HepG2 (cell line): ENCODE results near the gene SLFN12L. TPM values are rescaled to one million over a fixed set of nuclear protein-coding genes. Genes with fewer than 3 reads are reported as not detected.

Source experiments
- ATAC-seq: fragments of 200-7000 bp; cut with Tn5 transposase; 3 replicates; pipeline ENCODE4 v1.9.1; 2020; ENCODE audit warnings: mild to moderate bottlenecking, moderate library complexity
- BruUV-seq: library from RNA; stranded (reverse); fragments of 400-500 nt; replicated peaks from 2 replicates; lab custom pipeline; 2021; lab: Mats Ljungman, UMichigan
- CTCF ChIA-PET: fragments of 300-600 bp; formaldehyde crosslinking; extraction: SDS; loops from one replicate; lab custom pipeline; 2021; ENCODE audit warnings: low total read pairs, inconsistent platforms, low intra/inter-chr PET ratio; lab: Yijun Ruan, JAX
- POLR2A ChIA-PET: fragments of 350-600 bp; sonication (Branson Sonifier 250); formaldehyde crosslinking; loops from one replicate; lab custom pipeline; 2020; ENCODE audit warnings: antibody characterized with exemption, inconsistent platforms; lab: Yijun Ruan, JAX
- DNase-seq: peaks from one replicate; pipeline ENCODE4 v3.0.0-alpha.2; 2015; ENCODE audit warnings: low spot score
- FAIRE-seq: peaks from 3 replicates; lab custom pipeline; 2011; peaks lifted over from hg19 to GRCh38; lab: Jason Lieb, UNC
- H2AFZ ChIP-seq: one replicate; pipeline ENCODE4 v1.6.1; 2011; ENCODE audit warnings: low read length, inconsistent platforms
- H3K27ac ChIP-seq: fragments of 300-600 bp; 3 replicates; pipeline ENCODE4 v1.8.0; 2011; ENCODE audit warnings: mixed run types, mild to moderate bottlenecking, mixed read lengths, low read length, inconsistent platforms; ENCODE audit not compliant: insufficient read depth; ENCODE audit errors: extremely low read length
- H3K27me3 ChIP-seq, 2 experiments: fragments of 200-600 bp in 1 of 2; 2 replicates in 1 of 2; 3 replicates in 1 of 2; pipeline versions ENCODE4 v1.6.0 to v1.8.0; 2011; ENCODE audit warnings: low read length in 2 of 2, mild to moderate bottlenecking in 2 of 2, moderate library complexity in 2 of 2, inconsistent platforms in 1 of 2; ENCODE audit not compliant: insufficient read depth in 2 of 2, control insufficient read depth in 1 of 2
- H3K36me3 ChIP-seq, 2 experiments: fragments of 200-600 bp in 1 of 2; replicated peaks in 1 of 2; 2 replicates in 1 of 2; 3 replicates in 1 of 2; pipeline versions ENCODE4 v1.5.1 to v1.8.0; 2011; ENCODE audit warnings: low read length in 2 of 2, inconsistent platforms in 1 of 2; ENCODE audit not compliant: insufficient read depth in 2 of 2, control insufficient read depth in 1 of 2
- H3K4me1 ChIP-seq: 2 replicates; pipeline ENCODE4 v1.5.1; 2012; ENCODE audit warnings: low read length, inconsistent platforms; ENCODE audit not compliant: insufficient read depth
- H3K4me2 ChIP-seq: 2 replicates; pipeline ENCODE4 v1.6.0; 2011; ENCODE audit warnings: low read depth, low read length, inconsistent platforms
- H3K4me3 ChIP-seq, 3 experiments: fragments of 200-600 bp in 1 of 3; sonication (generic), shearing (Covaris generic) in 1 of 3; replicated peaks in 1 of 3; 2 replicates each; pipeline ENCODE4 v1.5.1; 2011 to 2016; ENCODE audit warnings: low read length in 3 of 3, inconsistent platforms in 2 of 3, low read depth in 2 of 3, mild to moderate bottlenecking in 2 of 3, control low read depth in 1 of 3, mixed read lengths in 1 of 3; ENCODE audit not compliant: insufficient read depth in 1 of 3
- H3K79me2 ChIP-seq: one replicate; pipeline ENCODE4 v1.6.1; 2011; ENCODE audit warnings: low read length, inconsistent platforms; ENCODE audit not compliant: insufficient read depth
- H3K9ac ChIP-seq: 2 replicates; pipeline ENCODE4 v1.6.0; 2011; ENCODE audit warnings: mild to moderate bottlenecking, low read depth, low read length, inconsistent platforms; ENCODE audit not compliant: insufficient read depth
- H3K9me3 ChIP-seq: 2 replicates; pipeline ENCODE4 v1.5.1; 2012; ENCODE audit warnings: mild to moderate bottlenecking, low read length
- H4K20me1 ChIP-seq: 2 replicates; pipeline ENCODE4 v1.6.0; 2011; ENCODE audit warnings: inconsistent platforms, mild to moderate bottlenecking, low read length, moderate library complexity; ENCODE audit not compliant: insufficient read depth
- ELF4 ChIP-seq: sonication (generic); formaldehyde crosslinking; IDR thresholded peaks from 2 replicates; pipeline ENCODE4 v1.5.0; 2020; ENCODE audit warnings: missing genetic modification reagents, mild to moderate bottlenecking, moderate library complexity, borderline replicate concordance
- GATAD2A ChIP-seq: IDR thresholded peaks from 2 replicates; pipeline ENCODE4 v1.6.1; 2016
- GFI1 ChIP-seq: sonication (generic); formaldehyde crosslinking; IDR thresholded peaks from 2 replicates; pipeline ENCODE4 v1.5.0; 2020; ENCODE audit warnings: missing genetic modification reagents, mild to moderate bottlenecking, borderline replicate concordance
- JUNB ChIP-seq: sonication (generic); formaldehyde crosslinking; IDR thresholded peaks from 2 replicates; pipeline ENCODE4 v1.8.0; 2022; ENCODE audit warnings: missing genetic modification reagents, mild to moderate bottlenecking, borderline replicate concordance
- KDM1A ChIP-seq: IDR thresholded peaks from 2 replicates; pipeline ENCODE4 v1.6.1; 2016; ENCODE audit warnings: missing compliant biosample characterization
- MAFG ChIP-seq: sonication (generic); formaldehyde crosslinking; IDR thresholded peaks from 2 replicates; pipeline ENCODE4 v1.5.1; 2020; ENCODE audit warnings: mild to moderate bottlenecking, missing genetic modification reagents
- NCOA2 ChIP-seq: sonication (generic); formaldehyde crosslinking; IDR thresholded peaks from 2 replicates; pipeline ENCODE4 v1.8.0; 2022; ENCODE audit warnings: inconsistent platforms
- NFKB2 ChIP-seq: sonication (generic); formaldehyde crosslinking; IDR thresholded peaks from 2 replicates; pipeline ENCODE4 v1.4.0; 2020; ENCODE audit warnings: missing genetic modification reagents, borderline replicate concordance
- PAX8 ChIP-seq: sonication (generic); formaldehyde crosslinking; IDR thresholded peaks from 2 replicates; pipeline ENCODE4 v1.8.0; 2022; ENCODE audit warnings: mild to moderate bottlenecking, missing genetic modification reagents, borderline replicate concordance
- REL ChIP-seq: sonication (generic); formaldehyde crosslinking; conservative IDR thresholded peaks from 2 replicates; pipeline ENCODE4 v1.8.0; 2022; ENCODE audit warnings: mild to moderate bottlenecking, missing genetic modification reagents, moderate library complexity
- ZNF138 ChIP-seq: sonication (generic); formaldehyde crosslinking; IDR thresholded peaks from 2 replicates; pipeline ENCODE4 v1.5.0; 2020; ENCODE audit warnings: mild to moderate bottlenecking, low read depth, missing genetic modification reagents
- ZNF264 ChIP-seq: sonication (generic); formaldehyde crosslinking; IDR thresholded peaks from 2 replicates; pipeline ENCODE4 v1.4.0; 2020; ENCODE audit warnings: missing genetic modification reagents
- ZNF496 ChIP-seq: sonication (generic); formaldehyde crosslinking; IDR thresholded peaks from 2 replicates; pipeline ENCODE4 v1.8.1; 2023; ENCODE audit warnings: mild to moderate bottlenecking, moderate library complexity, missing genetic modification reagents; ENCODE audit not compliant: insufficient replicate concordance
- ZNF577 ChIP-seq: sonication (generic); formaldehyde crosslinking; IDR thresholded peaks from 2 replicates; pipeline ENCODE4 v1.4.0; 2020; ENCODE audit warnings: mild to moderate bottlenecking, low read depth, missing genetic modification reagents, borderline replicate concordance
- ZNF607 ChIP-seq: sonication (generic); formaldehyde crosslinking; IDR thresholded peaks from 2 replicates; pipeline ENCODE4 v1.5.1; 2020; ENCODE audit warnings: missing genetic modification reagents, mild to moderate bottlenecking, borderline replicate concordance
- ZNF674 ChIP-seq: sonication (generic); formaldehyde crosslinking; IDR thresholded peaks from 2 replicates; pipeline ENCODE4 v1.5.0; 2020; ENCODE audit warnings: low read depth, mild to moderate bottlenecking, missing genetic modification reagents
- ZNF761 ChIP-seq: sonication (generic); formaldehyde crosslinking; conservative IDR thresholded peaks from 2 replicates; pipeline ENCODE4 v1.4.0; 2020; ENCODE audit warnings: mild to moderate bottlenecking, missing genetic modification reagents
- WGBS: methylation state at CpG from one replicate; pipeline ENCODE4 v1.1.6; 2017; ENCODE audit warnings: low lambda C conversion rate; 5-methylcytosine and 5-hydroxymethylcytosine counted together
- in situ Hi-C: cut with HindIII; loops from 2 replicates; pipeline ENCODE4 v1.10.0; 2017; ENCODE audit warnings: low pct_unique_long_range_greater_than_20kb; ENCODE audit not compliant: extremely low pct_ligation_motif_present
- intact Hi-C: fragments of 100-400 bp; cut with micrococcal nuclease; formaldehyde crosslinking; loops from one replicate; pipeline ENCODE4 v1.10.0; 2022; ENCODE audit not compliant: unreplicated experiment
- polyA plus RNA-seq, 8 experiments: library from polyadenylated mRNA; depleted of rRNA in 3 of 8; stranded (reverse) in 7 of 8; unstranded in 1 of 8; fragments of >200 nt; fragmentation: Illumina TruSeq in 4 of 8; extraction: Trizol in 4 of 8; gene quantifications; 2 replicates each; pipeline versions ENCODE4 v1.2.1 to v1.2.3, GENCODE V29; 2011 to 2016; ENCODE audit warnings: low read depth in 4 of 8, missing spikeins in 1 of 8, mixed read lengths in 1 of 8; ENCODE audit not compliant: insufficient read depth in 1 of 8
- total RNA-seq, 5 experiments: library from RNA; depleted of rRNA; stranded (reverse); fragments of >200 nt; fragmentation: Illumina TruSeq; extraction: Trizol; gene quantifications; 2 replicates each; pipeline ENCODE4 v1.2.3, GENCODE V29; 2016; ENCODE audit warnings: low read depth in 1 of 5
- TF ChIP-seq, protein P1 (sequence below): sonication (generic); formaldehyde crosslinking; IDR thresholded peaks from 2 replicates; pipeline ENCODE4 v1.4.0; 2020; ENCODE audit warnings: mild to moderate bottlenecking, missing genetic modification reagents
- TF ChIP-seq, protein P2 (sequence below): sonication (generic); formaldehyde crosslinking; IDR thresholded peaks from 2 replicates; pipeline ENCODE4 v1.4.0; 2020; ENCODE audit warnings: missing genetic modification reagents

The SLFN12L gene
- total and polyA plus RNA-seq, 2 of the 13 experiments (the other 11 are each of a cell fraction or from before 2014, with no cell fraction given), result not detected

DNA sequence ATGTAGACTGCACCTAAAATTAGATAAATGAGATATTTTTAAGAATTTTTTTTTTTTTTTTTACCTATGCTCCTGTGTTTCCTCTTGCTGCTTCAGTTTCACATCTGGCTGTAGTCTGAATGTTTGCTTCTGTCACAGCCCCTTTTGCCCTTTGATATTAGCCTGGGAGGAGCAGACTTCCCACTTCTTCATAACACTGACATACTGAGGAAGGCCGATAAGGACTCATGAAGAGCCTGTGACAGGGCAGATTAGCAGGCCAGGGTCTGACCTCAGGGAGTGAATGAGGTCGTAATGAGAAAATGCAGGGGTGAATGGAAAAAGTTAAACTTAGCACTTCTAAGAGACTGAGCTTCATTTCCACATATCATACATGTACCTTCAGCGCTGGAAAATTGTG, 23.2 kb upstream of the SLFN12L start, which contains the start of gene SLFN14:
TSS of gene SLFN14 (minus strand) at position 117 of the 400 bp plus-strand sequence. CDS start 2,757 bp downstream, outside the sequence.
- Histone ChIP-seq H3K4me2 (no peak within 1 kb of the TSS), H3K27me3 (peaks cover 4 to 7% of the 10 kb centered on the region in 2 experiments; a peak in 2 of 5 replicates), H3K9me3 (no peaks in the 10 kb centered on the region), H3K36me3 (no peaks in the 10 kb centered on the region), H3K4me1 (peaks cover 9% of the 10 kb centered on the region; the same call in 1 of the 2 replicates), H2AFZ (no peak within 1 kb of the TSS), H3K9ac (no peak within 1 kb of the TSS), H4K20me1 (no peaks in the 10 kb centered on the region), H3K4me3 (no peak within 1 kb of the TSS), H3K79me2 (no peaks in the 10 kb centered on the region)
- peak; percentile 43; the same call in 1 of the 3 replicates for ATAC-seq
- no peak for FAIRE-seq
- 0% methylated on average over 3 of the region's 3 CpGs for WGBS
- intact Hi-C loops, result loop anchor here (5.0 kb wide), 1 partner anchor 593 kb away; no protein-coding TSS in a partner anchor
- in situ Hi-C loops, result no loop called here
- ChIA-PET CTCF (no interaction called here), POLR2A (no interaction called here)
- no TSS peak for BruUV-seq
- TF ChIP-seq MAFG, result no peak
- TF ChIP-seq ZNF496, result no peak
- TF ChIP-seq PAX8 (CRISPR knock-in tag), result no peak
- TF ChIP-seq ZNF138 (CRISPR knock-in tag), result no peak
- TF ChIP-seq GFI1, result no peak
- TF ChIP-seq NFKB2, result no peak
- TF ChIP-seq REL (CRISPR knock-in tag), result no peak
- no peak for TF ChIP-seq NCOA2
- TF ChIP-seq ZNF761 (CRISPR knock-in tag), result no peak
- no peak for TF ChIP-seq ZNF607
- no peak for TF ChIP-seq ZNF674 (CRISPR knock-in tag)
- no peak for TF ChIP-seq GATAD2A
- no peak for TF ChIP-seq ELF4 (CRISPR knock-in tag)
- no peak for TF ChIP-seq JUNB (CRISPR knock-in tag)
- no peak for TF ChIP-seq ZNF264 (CRISPR knock-in tag)
- no peak for TF ChIP-seq KDM1A (CRISPR knock-in tag)
- TF ChIP-seq ZNF577 (CRISPR knock-in tag), result no peak
- TF ChIP-seq, protein P1, sequence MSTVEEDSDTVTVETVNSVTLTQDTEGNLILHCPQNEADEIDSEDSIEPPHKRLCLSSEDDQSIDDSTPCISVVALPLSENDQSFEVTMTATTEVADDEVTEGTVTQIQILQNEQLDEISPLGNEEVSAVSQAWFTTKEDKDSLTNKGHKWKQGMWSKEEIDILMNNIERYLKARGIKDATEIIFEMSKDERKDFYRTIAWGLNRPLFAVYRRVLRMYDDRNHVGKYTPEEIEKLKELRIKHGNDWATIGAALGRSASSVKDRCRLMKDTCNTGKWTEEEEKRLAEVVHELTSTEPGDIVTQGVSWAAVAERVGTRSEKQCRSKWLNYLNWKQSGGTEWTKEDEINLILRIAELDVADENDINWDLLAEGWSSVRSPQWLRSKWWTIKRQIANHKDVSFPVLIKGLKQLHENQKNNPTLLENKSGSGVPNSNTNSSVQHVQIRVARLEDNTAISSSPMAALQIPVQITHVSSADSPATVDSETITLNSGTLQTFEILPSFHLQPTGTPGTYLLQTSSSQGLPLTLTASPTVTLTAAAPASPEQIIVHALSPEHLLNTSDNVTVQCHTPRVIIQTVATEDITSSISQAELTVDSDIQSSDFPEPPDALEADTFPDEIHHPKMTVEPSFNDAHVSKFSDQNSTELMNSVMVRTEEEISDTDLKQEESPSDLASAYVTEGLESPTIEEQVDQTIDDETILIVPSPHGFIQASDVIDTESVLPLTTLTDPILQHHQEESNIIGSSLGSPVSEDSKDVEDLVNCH (CRISPR knock-in tag), result no peak
- TF ChIP-seq, protein P2, sequence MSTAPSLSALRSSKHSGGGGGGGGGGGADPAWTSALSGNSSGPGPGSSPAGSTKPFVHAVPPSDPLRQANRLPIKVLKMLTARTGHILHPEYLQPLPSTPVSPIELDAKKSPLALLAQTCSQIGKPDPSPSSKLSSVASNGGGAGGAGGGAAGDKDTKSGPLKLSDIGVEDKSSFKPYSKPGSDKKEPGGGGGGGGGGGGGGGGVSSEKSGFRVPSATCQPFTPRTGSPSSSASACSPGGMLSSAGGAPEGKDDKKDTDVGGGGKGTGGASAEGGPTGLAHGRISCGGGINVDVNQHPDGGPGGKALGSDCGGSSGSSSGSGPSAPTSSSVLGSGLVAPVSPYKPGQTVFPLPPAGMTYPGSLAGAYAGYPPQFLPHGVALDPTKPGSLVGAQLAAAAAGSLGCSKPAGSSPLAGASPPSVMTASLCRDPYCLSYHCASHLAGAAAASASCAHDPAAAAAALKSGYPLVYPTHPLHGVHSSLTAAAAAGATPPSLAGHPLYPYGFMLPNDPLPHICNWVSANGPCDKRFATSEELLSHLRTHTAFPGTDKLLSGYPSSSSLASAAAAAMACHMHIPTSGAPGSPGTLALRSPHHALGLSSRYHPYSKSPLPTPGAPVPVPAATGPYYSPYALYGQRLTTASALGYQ (CRISPR knock-in tag), result no peak
- TF ChIP-seq, all 625 proteins: peak for 0
- H3K27ac ChIP-seq, result no peak within 1 kb of the TSS
- no peak for DNase-seq
